Activated T-cell treated with anti-CD3 and anti-CD28 coated beads, Interleukin-2, amount 50 U/mL, for 4 hours (primary cell): ENCODE measurements around the gene GGTA1. TPM values are rescaled to one million over a fixed set of nuclear protein-coding genes. Genes with fewer than 3 reads are reported as not detected.
"Not testable (repeated sequence)": the region's sequence is repeated elsewhere in the genome, so short reads cannot be mapped to it uniquely, and the experiment has no call there.

Experiments
- ATAC-seq, 2 donors: fragments of 200-7000 bp; cut with Tn5 transposase; one replicate each; pipeline ENCODE4 v1.10.0; 2021
- DNase-seq: peaks from one replicate; pipeline ENCODE4 v3.0.0-alpha.2; 2020
- H3K27me3 Mint-ChIP-seq: one replicate; pipeline ENCODE4 v1.8.0; 2021; ENCODE audit warnings: low read depth, mixed read lengths
- H3K36me3 Mint-ChIP-seq: one replicate; pipeline ENCODE4 v1.8.0; 2022; ENCODE audit warnings: mixed read lengths; ENCODE audit not compliant: insufficient read depth
- H3K4me1 Mint-ChIP-seq: one replicate; pipeline ENCODE4 v1.8.0; 2021; ENCODE audit warnings: low read depth, mixed read lengths
- H3K4me3 Mint-ChIP-seq: one replicate; pipeline ENCODE4 v1.8.0; 2021; ENCODE audit warnings: mild to moderate bottlenecking, moderate library complexity, mixed read lengths
- H3K9me3 Mint-ChIP-seq: one replicate; pipeline ENCODE4 v1.8.0; 2021; ENCODE audit warnings: mixed read lengths
- total RNA-seq, 3 donors: library from RNA; stranded (reverse); gene quantifications; one replicate each; pipeline ENCODE4 v1.2.1, GENCODE V29; 2021

GGTA1 gene
- total RNA-seq, 3 donors from 2014 or later = not detected

DNA sequence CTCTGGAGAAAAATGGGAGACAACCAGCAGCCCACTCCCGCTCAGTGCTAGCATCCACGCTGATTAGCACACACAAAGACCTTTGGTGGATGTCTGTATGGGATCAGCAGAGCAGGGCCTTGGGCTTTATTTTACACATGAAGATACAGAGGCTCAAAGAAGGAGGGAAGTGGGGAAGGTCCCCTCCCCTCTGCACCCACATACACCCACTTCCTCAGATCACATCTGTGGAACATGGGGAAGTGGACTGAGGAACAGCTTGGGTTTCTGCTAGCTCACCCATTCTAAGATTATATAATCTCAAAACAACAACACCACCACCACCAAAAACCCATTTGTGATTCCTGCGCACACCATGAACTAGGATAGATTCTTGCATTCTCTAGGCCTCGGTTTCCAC is 14.0 kb downstream of the GGTA1 start:
- no peaks in the 10 kb centered on the region for H3K9me3 Mint-ChIP-seq
- H3K36me3 Mint-ChIP-seq = no peaks in the 10 kb centered on the region
- no peak for DNase-seq
- H3K27me3 Mint-ChIP-seq = no peaks in the 10 kb centered on the region
- no peak overlapping the region for H3K4me3 Mint-ChIP-seq
- H3K4me1 Mint-ChIP-seq = no peaks in the 10 kb centered on the region
- no peak for ATAC-seq

DNA sequence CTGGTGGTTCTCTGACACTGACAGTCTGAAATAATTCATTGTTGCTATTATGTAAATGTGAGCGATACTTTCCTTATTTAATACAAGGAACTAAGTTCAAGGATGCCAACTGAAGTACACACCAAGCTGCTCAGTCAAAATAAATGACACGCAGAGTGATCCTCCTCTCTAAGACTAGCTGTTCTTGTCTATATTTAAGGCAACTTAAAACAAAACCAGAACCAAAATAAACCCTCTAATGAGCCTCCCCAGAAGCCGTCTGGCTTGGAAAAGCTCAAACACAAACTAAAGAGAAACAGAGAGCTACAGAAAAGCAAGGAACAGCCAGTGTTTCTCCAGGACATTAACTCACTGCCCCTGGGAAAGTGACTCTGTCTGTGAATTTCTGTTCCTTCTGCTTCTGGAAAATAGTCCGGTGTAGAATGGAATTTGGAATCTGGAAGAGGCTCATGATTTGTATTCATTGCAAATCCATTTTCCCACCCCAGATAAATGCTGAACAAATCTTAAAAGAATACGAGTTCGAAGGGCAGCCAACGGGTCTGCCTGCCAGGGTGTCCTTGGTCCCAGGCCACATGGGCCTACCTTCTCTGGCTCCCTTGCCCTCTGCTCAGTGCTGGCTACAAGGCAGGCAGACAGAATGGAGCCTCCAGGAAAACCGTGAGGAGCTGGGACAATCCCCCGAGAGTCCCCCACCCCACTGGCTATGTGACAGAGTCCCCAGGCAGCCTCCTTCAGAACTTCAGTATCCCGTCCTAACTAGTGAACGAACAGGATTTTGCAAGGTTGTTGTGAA is 14.8 kb downstream of the GGTA1 start:
- ATAC-seq = no peak
- no peaks in the 10 kb centered on the region for H3K9me3 Mint-ChIP-seq
- DNase-seq = no peak
- H3K36me3 Mint-ChIP-seq = no peaks in the 10 kb centered on the region
- H3K27me3 Mint-ChIP-seq = no peaks in the 10 kb centered on the region
- H3K4me3 Mint-ChIP-seq = no peak overlapping the region
- H3K4me1 Mint-ChIP-seq = no peaks in the 10 kb centered on the region

GRCh38 chr9:121483473-121484031 is 16.1 kb downstream of the GGTA1 start:
- H3K4me1 Mint-ChIP-seq = no peaks in the 10 kb centered on the region
- no peaks in the 10 kb centered on the region for H3K27me3 Mint-ChIP-seq
- no peak for DNase-seq
- no peak for ATAC-seq
- no peaks in the 10 kb centered on the region for H3K36me3 Mint-ChIP-seq
- H3K9me3 Mint-ChIP-seq = no peaks in the 10 kb centered on the region
- no peak overlapping the region for H3K4me3 Mint-ChIP-seq

DNA sequence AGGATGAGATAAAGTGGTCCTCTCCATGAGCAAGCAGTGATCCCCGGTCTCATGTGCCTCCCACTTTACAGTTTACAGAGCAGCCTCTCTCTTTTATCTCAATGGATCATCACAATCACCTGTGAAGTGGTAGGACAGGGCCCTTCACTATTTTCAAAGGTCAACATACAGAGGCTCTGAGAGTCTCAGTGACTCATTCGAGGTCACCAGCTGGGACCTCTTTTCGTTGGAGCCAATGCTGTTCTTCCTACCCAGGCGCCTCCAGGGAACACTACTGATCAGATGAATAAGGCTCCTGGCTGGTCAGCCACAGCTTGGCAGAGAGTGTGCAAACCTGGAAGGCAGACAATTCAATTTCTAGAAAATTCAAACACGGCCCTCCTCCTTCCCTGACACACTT is 16.6 kb downstream of the GGTA1 start:
- ATAC-seq (no peak), DNase-seq (no peak)
- no peaks in the 10 kb centered on the region for H3K4me1 Mint-ChIP-seq
- H3K4me3 Mint-ChIP-seq = no peak overlapping the region
- H3K27me3 Mint-ChIP-seq = no peaks in the 10 kb centered on the region
- H3K36me3 Mint-ChIP-seq = no peaks in the 10 kb centered on the region
- no peaks in the 10 kb centered on the region for H3K9me3 Mint-ChIP-seq

DNA sequence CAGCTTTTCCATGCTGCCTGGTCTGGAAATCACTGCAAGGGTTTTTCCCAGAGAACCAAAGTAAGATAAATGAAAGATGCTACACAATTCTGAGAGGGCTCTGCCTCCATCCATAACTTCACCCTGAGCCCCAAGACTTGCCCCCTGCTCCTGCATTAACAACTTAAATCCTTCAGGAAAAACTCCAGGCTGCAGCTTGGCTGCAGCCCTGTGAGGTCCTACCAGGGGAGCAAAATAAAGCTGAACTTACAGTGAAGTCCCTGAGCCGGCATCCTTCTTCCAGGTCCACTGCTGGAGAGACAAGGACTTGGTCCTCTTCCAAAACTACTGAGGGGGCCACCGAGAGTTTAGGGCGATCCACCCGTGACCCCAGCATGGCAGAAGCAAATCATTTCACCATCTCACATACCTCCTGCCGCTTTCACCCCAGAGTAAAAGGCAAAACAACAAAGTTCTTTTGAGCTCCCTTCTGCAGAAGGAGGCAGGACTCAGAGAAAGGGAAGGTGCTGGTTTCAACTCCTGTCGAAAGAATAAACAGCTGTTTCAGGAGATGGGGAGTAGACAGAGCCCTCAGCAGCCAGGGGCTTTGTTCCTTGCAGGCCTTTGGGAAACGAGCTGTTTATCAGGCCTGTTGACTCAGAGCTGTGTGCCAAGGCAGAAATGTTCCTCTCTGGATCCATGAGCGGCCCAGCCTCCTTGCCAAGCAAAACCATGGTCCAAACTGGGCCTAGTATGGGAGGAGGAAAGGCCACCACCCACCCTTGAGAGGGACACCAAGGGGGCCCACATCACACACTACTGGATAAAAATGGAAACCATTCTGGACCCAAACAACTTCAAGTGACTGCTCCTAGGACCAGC is 20.6 kb downstream of the GGTA1 start:
- no peaks in the 10 kb centered on the region for H3K9me3 Mint-ChIP-seq
- ATAC-seq (no peak), DNase-seq (no peak)
- peaks cover 4% of the 10 kb centered on the region for H3K27me3 Mint-ChIP-seq
- H3K4me3 Mint-ChIP-seq = no peak overlapping the region
- H3K4me1 Mint-ChIP-seq = no peaks in the 10 kb centered on the region
- no peaks in the 10 kb centered on the region for H3K36me3 Mint-ChIP-seq

GRCh38 chr9:121476156-121476555 is 23.5 kb downstream of the GGTA1 start:
- Mint-ChIP-seq H3K36me3 (no peaks in the 10 kb centered on the region), H3K4me3 (no peak overlapping the region), H3K9me3 (no peaks in the 10 kb centered on the region), H3K27me3 (peaks cover 4% of the 10 kb centered on the region), H3K4me1 (no peaks in the 10 kb centered on the region)
- DNase-seq (no peak), ATAC-seq (no peak)

GRCh38 chr9:121474231-121474947 is 25.3 kb downstream of the GGTA1 start:
- Mint-ChIP-seq H3K9me3 (no peaks in the 10 kb centered on the region), H3K27me3 (peaks cover 4% of the 10 kb centered on the region), H3K36me3 (no peaks in the 10 kb centered on the region), H3K4me3 (no peak overlapping the region), H3K4me1 (no peaks in the 10 kb centered on the region)
- no peak for ATAC-seq
- no peak for DNase-seq

- no peak for ATAC-seq
- no peaks in the 10 kb centered on the region for H3K9me3 Mint-ChIP-seq
- H3K4me3 Mint-ChIP-seq = no peak overlapping the region
- DNase-seq = no peak
- H3K36me3 Mint-ChIP-seq = no peaks in the 10 kb centered on the region
- peaks cover 6% of the 10 kb centered on the region for H3K27me3 Mint-ChIP-seq
- no peaks in the 10 kb centered on the region for H3K4me1 Mint-ChIP-seq
Observed at GRCh38 chr9:121473229-121473628, 26.4 kb downstream of the GGTA1 start.

DNA sequence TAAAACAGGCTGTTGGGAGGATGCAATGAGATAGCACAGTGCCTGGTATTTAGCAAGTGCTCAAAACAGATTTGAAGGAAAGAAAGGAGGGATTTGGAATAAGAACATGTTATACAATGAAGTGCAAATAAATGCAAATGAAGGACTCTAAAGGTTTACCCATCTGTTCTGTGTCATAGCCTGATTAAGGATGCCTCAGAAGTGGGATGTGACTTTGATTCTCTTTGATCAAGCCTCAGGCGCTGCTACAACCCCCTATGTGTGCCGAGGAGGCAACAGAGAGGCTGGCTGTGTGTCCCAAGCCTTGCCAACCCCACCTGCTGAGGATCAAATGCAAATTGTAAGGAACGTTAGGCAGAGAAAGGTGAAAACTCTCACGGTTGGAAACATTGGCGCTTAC is 27.2 kb downstream of the GGTA1 start:
- ATAC-seq (no peak), DNase-seq (no peak)
- H3K4me1 Mint-ChIP-seq = no peaks in the 10 kb centered on the region
- H3K4me3 Mint-ChIP-seq = no peak overlapping the region
- no peaks in the 10 kb centered on the region for H3K9me3 Mint-ChIP-seq
- H3K36me3 Mint-ChIP-seq = no peaks in the 10 kb centered on the region
- peaks cover 4% of the 10 kb centered on the region for H3K27me3 Mint-ChIP-seq

DNA sequence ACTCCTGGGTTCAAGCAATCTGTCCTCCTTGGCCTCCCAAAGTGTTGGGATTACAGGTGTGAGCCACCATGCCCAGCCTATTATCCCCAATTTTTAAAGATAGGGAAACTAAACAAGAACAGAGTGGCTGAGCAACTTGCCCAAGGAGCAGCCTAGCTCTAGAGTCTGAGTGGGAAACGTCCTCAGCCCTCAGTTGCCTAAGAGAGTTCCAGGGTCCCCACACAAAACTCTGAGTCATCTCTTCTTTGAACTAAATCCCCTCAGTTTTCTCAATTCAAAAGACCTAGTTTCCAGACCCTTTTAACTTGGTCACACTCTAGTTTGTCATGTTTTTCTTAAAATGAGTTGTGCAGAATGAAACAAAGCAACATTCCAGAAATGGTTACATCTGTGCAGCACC is 33.5 kb downstream of the GGTA1 start:
- DNase-seq (no peak), ATAC-seq (no peak)
- peaks cover 15% of the 10 kb centered on the region for H3K27me3 Mint-ChIP-seq
- H3K4me3 Mint-ChIP-seq = no peak overlapping the region
- H3K9me3 Mint-ChIP-seq = no peaks in the 10 kb centered on the region
- H3K36me3 Mint-ChIP-seq = peaks cover 1% of the 10 kb centered on the region
- peaks cover 1% of the 10 kb centered on the region for H3K4me1 Mint-ChIP-seq

GRCh38 chr9:121464968-121465367 is 34.7 kb downstream of the GGTA1 start:
- no peak for ATAC-seq
- Mint-ChIP-seq H3K36me3 (peaks cover 1% of the 10 kb centered on the region), H3K27me3 (peaks cover 20% of the 10 kb centered on the region), H3K9me3 (no peaks in the 10 kb centered on the region), H3K4me1 (peaks cover 1% of the 10 kb centered on the region), H3K4me3 (no peak overlapping the region)
- no peak for DNase-seq

GRCh38 chr9:121463026-121463807 is 36.4 kb downstream of the GGTA1 start:
- H3K4me1 Mint-ChIP-seq = peaks cover 1% of the 10 kb centered on the region
- no peak for ATAC-seq
- DNase-seq = no peak
- H3K4me3 Mint-ChIP-seq = no peak overlapping the region
- peaks cover 31% of the 10 kb centered on the region for H3K27me3 Mint-ChIP-seq
- H3K9me3 Mint-ChIP-seq = no peaks in the 10 kb centered on the region
- peaks cover 1% of the 10 kb centered on the region for H3K36me3 Mint-ChIP-seq

DNA sequence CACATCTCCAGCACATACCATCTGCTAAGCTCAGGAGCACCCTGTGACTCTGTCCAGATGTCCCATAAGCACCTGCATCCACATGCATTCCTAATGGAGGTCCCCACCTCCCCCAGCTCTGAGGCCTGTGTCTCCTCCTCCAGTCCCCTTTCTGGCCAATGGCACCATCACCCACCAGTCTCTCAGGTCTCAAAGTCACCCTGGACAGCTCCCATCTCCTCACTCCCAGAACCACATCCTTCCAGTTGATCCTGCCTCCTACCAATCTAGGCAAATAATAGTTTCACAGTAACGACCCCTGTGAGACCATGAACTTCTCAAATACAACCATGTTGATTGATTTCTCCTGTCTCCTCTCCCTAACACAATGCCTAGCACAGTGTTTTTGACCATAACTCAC is 40.1 kb downstream of the GGTA1 start:
- Mint-ChIP-seq H3K9me3 (no peaks in the 10 kb centered on the region), H3K36me3 (peaks cover 1% of the 10 kb centered on the region), H3K27me3 (peaks cover 44% of the 10 kb centered on the region), H3K4me3 (no peak overlapping the region), H3K4me1 (peaks cover 5% of the 10 kb centered on the region)
- no peak for ATAC-seq
- DNase-seq = no peak

GRCh38 chr9:121458449-121458848 is 41.2 kb downstream of the GGTA1 start:
- H3K4me3 Mint-ChIP-seq, H3K4me1 Mint-ChIP-seq, DNase-seq, H3K9me3 Mint-ChIP-seq, H3K36me3 Mint-ChIP-seq, ATAC-seq: not testable (repeated sequence)
- peaks cover 41% of the 10 kb centered on the region for H3K27me3 Mint-ChIP-seq
